Urothelium cell line (cell line): Measurements from ENCODE around the gene SCN10A.
A peak's percentile ranks its signal among the peaks of the same experiment; 100 is the strongest.

Experiments
- DNase-seq: peaks from one replicate; pipeline ENCODE4 v3.0.0; 2011; ENCODE audit warnings: low spot score, mixed read lengths
- FAIRE-seq: peaks from 2 replicates; lab custom pipeline; 2011; peaks lifted over from hg19 to GRCh38; lab: Jason Lieb, UNC

SCN10A gene

GRCh38 chr3:38655708-38656300 lies 160.2 kb downstream of the SCN10A start:
- peak; percentile 54 for DNase-seq
- peak; percentile 55 for FAIRE-seq

- DNase-seq: peak; percentile 1
- no peak for FAIRE-seq
These were observed 162.1 kb downstream of the SCN10A start for GRCh38 chr3:38653685-38654537.

- FAIRE-seq (no peak), DNase-seq (no peak)
These were observed 163.1 kb downstream of the SCN10A start for GRCh38 chr3:38652934-38653333.

- peak; percentile 62 for FAIRE-seq
These were observed 164.7 kb downstream of the SCN10A start for GRCh38 chr3:38651153-38651789.

GRCh38 chr3:38650248-38650951 lies 165.6 kb downstream of the SCN10A start:
- FAIRE-seq: no peak

More at GRCh38 chr3:38651153-38651789, 164.7 kb downstream of the SCN10A start:
- peak; percentile 85 for DNase-seq

GRCh38 chr3:38649500-38650247 lies 166.3 kb downstream of the SCN10A start, which contains the start of gene SCN5A:
Gene SCN5A, minus strand, starts transcription at chr3:38649687. Its CDS starts 16,380 bp downstream, at chr3:38633307.
- peak; percentile 97 for DNase-seq
- FAIRE-seq: peak; percentile 91

More at GRCh38 chr3:38650248-38650951, 165.6 kb downstream of the SCN10A start:
- no peak for DNase-seq

GRCh38 chr3:38648659-38649499 lies 167.1 kb downstream of the SCN10A start:
- DNase-seq: no peak
- no peak for FAIRE-seq

GRCh38 chr3:38648024-38648658 lies 167.9 kb downstream of the SCN10A start:
- no peak for FAIRE-seq
- DNase-seq: no peak

- DNase-seq (no peak), FAIRE-seq (no peak)
These were observed 168.6 kb downstream of the SCN10A start for GRCh38 chr3:38647217-38647970.
